HG03469 (cell line): Measurements from ENCODE around the gene PIR.

ENCODE experiments used
- ATAC-seq: cut with Tn5 transposase; IDR thresholded peaks from one replicate; pipeline ENCODE4 v1.9.1; 2021; ENCODE audit warnings: mild to moderate bottlenecking, moderate library complexity, moderate number of reproducible peaks; ENCODE audit not compliant: unreplicated experiment

Gene PIR

GRCh38 chrX:15350329-15350996 lies 142.7 kb downstream of the PIR start:
- no peak for ATAC-seq

GRCh38 chrX:15349046-15349445 lies 144.1 kb downstream of the PIR start:
- no peak for ATAC-seq

- ATAC-seq: no peak
Observed at GRCh38 chrX:15345976-15346375, 147.2 kb downstream of the PIR start.

- no peak for ATAC-seq
Observed at GRCh38 chrX:15344106-15344505, 149.0 kb downstream of the PIR start.

GRCh38 chrX:15343075-15343476 lies 150.1 kb downstream of the PIR start:
- ATAC-seq: no peak

- no peak for ATAC-seq
Observed at GRCh38 chrX:15340867-15341266, 152.3 kb downstream of the PIR start.

GRCh38 chrX:15336023-15336413 lies 157.1 kb downstream of the PIR start:
- no peak for ATAC-seq

GRCh38 chrX:15335135-15336022 lies 157.8 kb downstream of the PIR start, which contains the start of gene PIGA:
Gene PIGA (minus strand): TSS chrX:15335523. CDS start chrX:15331930, 3,593 bp downstream.
- ATAC-seq: peak; percentile 96
